ENCODE data around the gene WTAP. TPM values are rescaled to one million over a fixed set of nuclear protein-coding genes. Genes with fewer than 3 reads are reported as not detected.

The WTAP gene
- total RNA-seq, 1 donor from 2014 or later = 78.4 TPM

GRCh38 chr6:159754401-159754800, 27.1 kb downstream of the WTAP start:
- no peak for DNase-seq
- TF ChIP-seq, protein P1, sequence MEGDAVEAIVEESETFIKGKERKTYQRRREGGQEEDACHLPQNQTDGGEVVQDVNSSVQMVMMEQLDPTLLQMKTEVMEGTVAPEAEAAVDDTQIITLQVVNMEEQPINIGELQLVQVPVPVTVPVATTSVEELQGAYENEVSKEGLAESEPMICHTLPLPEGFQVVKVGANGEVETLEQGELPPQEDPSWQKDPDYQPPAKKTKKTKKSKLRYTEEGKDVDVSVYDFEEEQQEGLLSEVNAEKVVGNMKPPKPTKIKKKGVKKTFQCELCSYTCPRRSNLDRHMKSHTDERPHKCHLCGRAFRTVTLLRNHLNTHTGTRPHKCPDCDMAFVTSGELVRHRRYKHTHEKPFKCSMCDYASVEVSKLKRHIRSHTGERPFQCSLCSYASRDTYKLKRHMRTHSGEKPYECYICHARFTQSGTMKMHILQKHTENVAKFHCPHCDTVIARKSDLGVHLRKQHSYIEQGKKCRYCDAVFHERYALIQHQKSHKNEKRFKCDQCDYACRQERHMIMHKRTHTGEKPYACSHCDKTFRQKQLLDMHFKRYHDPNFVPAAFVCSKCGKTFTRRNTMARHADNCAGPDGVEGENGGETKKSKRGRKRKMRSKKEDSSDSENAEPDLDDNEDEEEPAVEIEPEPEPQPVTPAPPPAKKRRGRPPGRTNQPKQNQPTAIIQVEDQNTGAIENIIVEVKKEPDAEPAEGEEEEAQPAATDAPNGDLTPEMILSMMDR (IDR thresholded peaks at IDR 0.05) = no peak
- no peak overlapping the region for H3K4me3 ChIP-seq
- H3K4me1 ChIP-seq = no peaks in the 10 kb centered on the region
- H3K27ac ChIP-seq = no peak overlapping the region
- no peaks in the 10 kb centered on the region for H3K9me3 ChIP-seq
- intact Hi-C loops (cut with DNase I) = no loop called here
- no peak for ATAC-seq
- H3K36me3 ChIP-seq = peaks cover 96% of the 10 kb centered on the region
- H3K27me3 ChIP-seq (ENCODE audit: low read depth) = no peaks in the 10 kb centered on the region

DNA sequence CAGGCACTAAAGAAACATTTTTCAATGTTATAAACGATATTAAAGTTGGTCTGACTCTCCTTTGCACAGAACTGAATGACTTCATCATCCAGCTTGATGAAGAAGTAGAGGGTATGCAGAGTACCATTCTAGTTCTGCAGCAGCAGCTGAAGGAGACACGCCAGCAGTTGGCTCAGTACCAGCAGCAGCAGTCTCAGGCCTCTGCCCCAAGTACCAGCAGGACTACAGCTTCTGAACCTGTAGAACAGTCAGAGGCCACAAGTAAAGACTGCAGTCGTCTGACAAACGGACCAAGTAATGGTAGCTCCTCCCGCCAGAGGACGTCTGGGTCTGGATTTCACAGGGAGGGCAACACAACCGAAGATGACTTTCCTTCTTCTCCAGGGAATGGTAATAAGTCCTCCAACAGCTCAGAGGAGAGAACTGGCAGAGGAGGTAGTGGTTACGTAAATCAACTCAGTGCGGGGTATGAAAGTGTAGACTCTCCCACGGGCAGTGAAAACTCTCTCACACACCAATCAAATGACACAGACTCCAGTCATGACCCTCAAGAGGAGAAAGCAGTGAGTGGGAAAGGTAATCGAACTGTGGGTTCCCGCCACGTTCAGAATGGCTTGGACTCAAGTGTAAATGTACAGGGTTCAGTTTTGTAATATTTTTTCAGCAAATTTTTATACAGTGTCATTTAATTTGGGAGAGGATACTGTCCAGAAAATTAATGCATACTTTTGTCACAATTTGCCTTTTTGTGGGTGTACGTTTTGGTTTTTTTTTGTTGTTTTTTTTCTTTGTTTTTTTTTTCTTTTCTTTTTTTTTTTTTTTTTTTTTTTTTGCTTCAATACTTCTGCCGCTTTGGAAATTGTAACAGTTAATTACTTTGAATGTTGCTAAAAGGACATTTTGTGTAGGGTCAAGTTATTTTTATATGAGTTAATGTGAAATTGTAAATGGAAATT, 27.9 kb downstream of the WTAP start:
- H3K27me3 ChIP-seq (ENCODE audit: low read depth) = no peaks in the 10 kb centered on the region
- TF ChIP-seq, protein P1 (IDR thresholded peaks at IDR 0.05) = no peak
- H3K36me3 ChIP-seq = peaks cover 87% of the 10 kb centered on the region
- H3K27ac ChIP-seq = no peak overlapping the region
- H3K4me1 ChIP-seq = no peaks in the 10 kb centered on the region
- DNase-seq = no peak
- H3K9me3 ChIP-seq = no peaks in the 10 kb centered on the region
- H3K4me3 ChIP-seq = no peak overlapping the region
- ATAC-seq = peak in 1 of 2 donors; percentile 25
- intact Hi-C loops (cut with DNase I) = no loop called here

DNA sequence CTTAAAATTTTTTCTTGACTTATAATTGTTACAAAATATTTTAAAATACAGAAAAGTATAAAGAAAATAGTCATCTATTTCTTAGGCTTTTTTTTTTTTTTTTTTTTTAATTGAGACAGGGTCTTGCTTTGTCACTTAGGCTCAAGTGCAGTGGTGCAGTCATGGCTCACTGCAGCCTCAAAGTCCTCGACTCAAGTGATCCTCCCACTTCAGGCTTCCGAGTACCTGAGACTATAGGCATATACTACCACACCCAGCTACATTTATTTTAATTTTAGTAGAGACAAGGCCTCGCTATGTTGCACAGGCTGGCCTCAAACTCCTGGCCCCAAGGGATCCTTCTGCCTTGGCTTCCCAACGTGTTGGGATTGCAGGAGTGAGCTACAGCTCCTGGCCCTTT, 29.2 kb downstream of the WTAP start:
- Histone ChIP-seq H3K4me3 (no peak overlapping the region), H3K27me3 (ENCODE audit: low read depth) (no peaks in the 10 kb centered on the region), H3K9me3 (no peaks in the 10 kb centered on the region), H3K4me1 (peaks cover 11% of the 10 kb centered on the region), H3K27ac (no peak overlapping the region), H3K36me3 (peaks cover 75% of the 10 kb centered on the region)
- DNase-seq (no peak), ATAC-seq (no peak)
- intact Hi-C loops (cut with DNase I) = no loop called here
- TF ChIP-seq, protein P1 (IDR thresholded peaks at IDR 0.05) = no peak

GRCh38 chr6:159758031-159759001, 31.0 kb downstream of the WTAP start:
- Histone ChIP-seq H3K4me1 (peaks cover 15% of the 10 kb centered on the region), H3K4me3 (no peak overlapping the region), H3K36me3 (peaks cover 57% of the 10 kb centered on the region), H3K27ac (no peak overlapping the region), H3K27me3 (ENCODE audit: low read depth) (no peaks in the 10 kb centered on the region), H3K9me3 (no peaks in the 10 kb centered on the region)
- DNase-seq (no peak), ATAC-seq (no peak)
- TF ChIP-seq, protein P1 (IDR thresholded peaks at IDR 0.05) = no peak
- intact Hi-C loops (cut with DNase I) = no loop called here

DNA sequence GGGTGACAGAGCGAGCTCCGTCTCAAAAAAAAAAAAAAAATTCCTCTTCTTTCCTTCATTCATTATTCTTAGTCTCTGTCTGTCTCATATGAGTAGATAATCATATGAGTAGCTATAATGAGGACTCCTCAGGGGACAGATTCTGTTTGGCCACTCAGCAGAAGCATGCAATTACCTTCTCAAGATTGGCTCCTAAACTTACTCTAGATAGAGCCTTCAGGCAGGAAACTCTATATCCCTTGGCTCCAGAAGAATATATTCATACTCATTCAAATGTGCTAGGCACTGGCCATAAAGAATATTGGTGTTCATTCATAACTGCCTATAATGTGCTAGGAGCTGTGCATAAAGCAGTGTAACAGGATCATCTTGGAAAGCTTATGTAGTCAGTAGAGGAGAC, 32.3 kb downstream of the WTAP start:
- DNase-seq (no peak), ATAC-seq (no peak)
- peaks cover 15% of the 10 kb centered on the region for H3K4me1 ChIP-seq
- H3K4me3 ChIP-seq = no peak overlapping the region
- H3K36me3 ChIP-seq = peaks cover 52% of the 10 kb centered on the region
- H3K9me3 ChIP-seq = no peaks in the 10 kb centered on the region
- TF ChIP-seq, protein P1 (IDR thresholded peaks at IDR 0.05) = no peak
- intact Hi-C loops (cut with DNase I) = no loop called here
- no peak overlapping the region for H3K27ac ChIP-seq
- H3K27me3 ChIP-seq (ENCODE audit: low read depth) = no peaks in the 10 kb centered on the region

All from lower lobe of right lung (tissue), 2 donors.